RKO (cell line): ENCODE measurements around the gene NEDD4L.
"Not testable (repeated sequence)": the region's sequence is repeated elsewhere in the genome, so short reads cannot be mapped to it uniquely, and the experiment has no call there.

Experiments
- DNase-seq: peaks from one replicate; pipeline ENCODE4 v3.0.0-alpha.2; 2016; ENCODE audit warnings: low spot score

The NEDD4L gene

DNA sequence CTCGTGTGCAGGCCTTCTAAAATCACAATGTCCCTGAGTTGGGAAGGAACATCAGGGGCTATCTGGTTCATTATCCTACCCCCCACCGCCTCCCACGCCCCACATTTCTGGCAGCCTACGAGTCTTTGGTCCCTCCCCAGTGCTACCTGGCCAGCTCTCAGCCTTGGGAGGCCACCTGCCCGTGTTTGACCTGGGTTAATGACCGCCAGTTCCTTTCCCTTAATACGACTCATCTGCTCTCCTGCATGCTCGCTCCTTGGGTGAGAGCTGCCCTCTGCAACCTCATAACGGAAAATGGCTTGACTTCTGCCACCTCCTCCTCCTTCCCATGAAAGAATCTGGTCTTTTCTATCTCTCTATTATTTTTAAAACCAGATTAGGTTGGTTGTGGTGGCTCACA lies 112.5 kb downstream of the NEDD4L start:
- DNase-seq: no peak

GRCh38 chr18:58157237-58157636 lies 113.2 kb downstream of the NEDD4L start:
- DNase-seq: no peak

GRCh38 chr18:58158008-58158407 lies 114.0 kb downstream of the NEDD4L start:
- no peak for DNase-seq

DNA sequence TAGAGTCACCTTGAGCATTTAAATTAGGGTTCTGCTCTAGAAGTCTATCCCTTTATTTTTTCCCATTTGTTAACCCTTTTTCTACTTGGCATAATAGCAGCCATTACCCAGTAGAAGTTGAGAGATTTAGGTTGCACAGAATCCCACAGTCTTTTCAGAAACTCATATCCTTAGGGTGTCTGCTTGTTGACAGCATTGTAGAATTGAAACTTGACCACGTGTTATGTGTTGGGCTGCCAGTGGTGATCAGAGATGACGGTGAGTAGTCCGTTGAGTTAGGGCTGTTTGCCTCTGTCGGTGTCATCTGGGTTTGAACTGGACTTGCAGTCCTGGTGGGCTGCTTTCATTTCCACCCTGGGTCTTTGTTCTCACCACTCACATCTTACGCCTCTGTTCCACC lies 114.4 kb downstream of the NEDD4L start:
- DNase-seq: no peak

- DNase-seq: peak; percentile 3
These were observed 117.6 kb downstream of the NEDD4L start for GRCh38 chr18:58161659-58162058.

- no peak for DNase-seq
These were observed 118.1 kb downstream of the NEDD4L start for GRCh38 chr18:58162127-58162526.

GRCh38 chr18:58163004-58163590 lies 119.1 kb downstream of the NEDD4L start:
- DNase-seq: no peak

- DNase-seq: no peak
These were observed 122.3 kb downstream of the NEDD4L start for GRCh38 chr18:58166278-58166844.

DNA sequence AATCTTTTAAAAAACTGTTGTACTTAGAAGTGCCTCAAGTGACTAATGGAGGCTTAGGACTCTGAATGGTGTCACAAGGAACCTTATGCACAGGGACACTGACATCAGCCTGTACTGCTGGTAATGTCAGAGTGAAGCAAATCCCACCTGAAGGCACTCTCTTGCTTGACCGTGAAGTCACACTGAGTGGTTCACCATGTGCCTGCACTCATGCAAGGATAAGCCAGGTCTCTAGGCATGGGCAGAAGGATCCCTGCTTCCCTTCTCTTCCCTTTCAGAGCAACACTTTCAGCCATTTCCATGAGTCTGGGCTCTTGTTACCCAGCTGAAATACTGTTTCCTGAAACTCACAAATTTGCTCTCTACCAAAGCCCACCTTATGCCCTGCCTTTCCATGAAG lies 123.0 kb downstream of the NEDD4L start:
- no peak for DNase-seq

- no peak for DNase-seq
These were observed 124.2 kb downstream of the NEDD4L start for GRCh38 chr18:58168221-58168620.

DNA sequence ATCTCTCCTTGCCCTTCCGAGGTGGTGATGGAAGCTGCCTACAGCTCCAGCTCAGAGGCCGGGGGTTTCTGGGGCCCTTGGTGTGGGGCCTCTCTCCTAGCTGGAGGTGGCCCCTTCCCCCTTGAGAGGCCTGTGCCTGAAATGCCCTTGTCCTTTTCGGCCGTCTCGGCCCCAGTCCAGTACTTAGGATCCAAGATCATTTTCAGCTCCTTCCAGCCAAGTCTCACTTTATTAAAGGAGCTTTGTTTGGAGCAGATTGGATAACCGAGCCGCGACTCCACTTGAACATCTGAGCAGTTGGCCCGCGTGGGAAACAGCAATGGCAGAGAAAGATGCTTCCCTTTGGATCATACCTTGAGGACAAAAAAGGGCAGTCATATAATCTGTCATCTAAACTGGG lies 125.0 kb downstream of the NEDD4L start:
- no peak for DNase-seq

- DNase-seq: no peak
These were observed 125.4 kb downstream of the NEDD4L start for GRCh38 chr18:58169472-58169871.

- not testable (repeated sequence) for DNase-seq
These were observed 126.0 kb downstream of the NEDD4L start for GRCh38 chr18:58170036-58170435.

- no peak for DNase-seq
These were observed 128.0 kb downstream of the NEDD4L start for GRCh38 chr18:58172031-58172430.

- DNase-seq: no peak
These were observed 130.3 kb downstream of the NEDD4L start for GRCh38 chr18:58174285-58174684.

DNA sequence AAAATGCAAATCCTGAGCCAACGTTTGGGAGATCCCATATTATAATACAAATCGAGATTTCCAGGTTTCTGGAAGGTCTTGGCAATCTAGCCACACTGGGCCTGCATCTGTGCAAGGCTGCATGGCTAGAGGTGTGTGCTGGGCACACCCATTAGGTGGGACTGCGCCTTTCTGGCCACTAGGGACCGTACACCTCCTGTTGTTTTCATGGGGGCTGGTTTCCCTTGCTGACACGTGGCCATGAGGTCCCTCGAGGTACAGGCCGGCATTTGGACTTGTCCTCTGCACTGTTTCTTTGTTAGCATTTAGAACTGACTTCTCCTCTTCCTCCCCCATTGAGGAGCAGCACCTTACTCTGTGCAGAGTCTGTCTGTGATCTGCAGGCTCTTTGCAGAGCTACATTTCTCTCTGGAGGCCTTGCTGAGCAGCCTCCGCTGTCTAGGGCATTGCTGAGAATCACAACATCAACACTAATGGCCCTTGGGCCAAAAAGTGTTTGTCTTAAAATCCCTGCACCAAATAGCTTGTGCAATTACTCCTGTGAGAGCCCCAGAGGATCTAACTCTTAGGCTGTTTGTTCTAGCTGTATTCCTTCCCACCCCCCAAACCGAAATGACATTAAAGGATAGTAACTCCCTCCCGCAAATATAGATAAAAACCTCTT lies 131.2 kb downstream of the NEDD4L start:
- no peak for DNase-seq

- DNase-seq: no peak
These were observed 131.8 kb downstream of the NEDD4L start for GRCh38 chr18:58175786-58176176.

GRCh38 chr18:58177004-58177717 lies 133.1 kb downstream of the NEDD4L start:
- no peak for DNase-seq

GRCh38 chr18:58177896-58178470 lies 134.0 kb downstream of the NEDD4L start:
- DNase-seq: no peak

GRCh38 chr18:58178511-58178910 lies 134.5 kb downstream of the NEDD4L start:
- DNase-seq: no peak

- DNase-seq: no peak
These were observed 136.1 kb downstream of the NEDD4L start for GRCh38 chr18:58180172-58180571.

GRCh38 chr18:58180738-58181353 lies 136.8 kb downstream of the NEDD4L start:
- peak; percentile 40 for DNase-seq
